Skeletal muscle satellite cell (primary cell): ENCODE data around the gene PCDHGA12.
"Not testable (repeated sequence)": the region's sequence is repeated elsewhere in the genome, so short reads cannot be mapped to it uniquely, and the experiment has no call there.

Source experiments
- H3K27me3 ChIP-seq: 2 replicates; pipeline ENCODE4 v1.7.0; 2013; ENCODE audit warnings: low read length; ENCODE audit not compliant: control insufficient read depth, insufficient read depth
- H3K36me3 ChIP-seq: 2 replicates; pipeline ENCODE4 v1.7.0; 2013; ENCODE audit warnings: mild to moderate bottlenecking, control low read depth, low read length; ENCODE audit not compliant: insufficient read depth
- H3K4me1 ChIP-seq: 2 replicates; pipeline ENCODE4 v1.7.0; 2013; ENCODE audit warnings: low read length; ENCODE audit not compliant: control insufficient read depth, insufficient read depth
- H3K4me2 ChIP-seq: 2 replicates; pipeline ENCODE4 v1.7.0; 2013; ENCODE audit warnings: mild to moderate bottlenecking, low read length
- H3K4me3 ChIP-seq: 2 replicates; pipeline ENCODE4 v1.7.0; 2013; ENCODE audit warnings: low read length
- H3K9ac ChIP-seq: 2 replicates; pipeline ENCODE4 v1.7.0; 2013; ENCODE audit warnings: mild to moderate bottlenecking, low read depth, low read length, moderate library complexity
- H3K9me3 ChIP-seq: replicated peaks from 2 replicates; pipeline ENCODE4 v1.7.0; 2013; ENCODE audit warnings: mild to moderate bottlenecking, control low read depth, low read length

PCDHGA12 gene

DNA sequence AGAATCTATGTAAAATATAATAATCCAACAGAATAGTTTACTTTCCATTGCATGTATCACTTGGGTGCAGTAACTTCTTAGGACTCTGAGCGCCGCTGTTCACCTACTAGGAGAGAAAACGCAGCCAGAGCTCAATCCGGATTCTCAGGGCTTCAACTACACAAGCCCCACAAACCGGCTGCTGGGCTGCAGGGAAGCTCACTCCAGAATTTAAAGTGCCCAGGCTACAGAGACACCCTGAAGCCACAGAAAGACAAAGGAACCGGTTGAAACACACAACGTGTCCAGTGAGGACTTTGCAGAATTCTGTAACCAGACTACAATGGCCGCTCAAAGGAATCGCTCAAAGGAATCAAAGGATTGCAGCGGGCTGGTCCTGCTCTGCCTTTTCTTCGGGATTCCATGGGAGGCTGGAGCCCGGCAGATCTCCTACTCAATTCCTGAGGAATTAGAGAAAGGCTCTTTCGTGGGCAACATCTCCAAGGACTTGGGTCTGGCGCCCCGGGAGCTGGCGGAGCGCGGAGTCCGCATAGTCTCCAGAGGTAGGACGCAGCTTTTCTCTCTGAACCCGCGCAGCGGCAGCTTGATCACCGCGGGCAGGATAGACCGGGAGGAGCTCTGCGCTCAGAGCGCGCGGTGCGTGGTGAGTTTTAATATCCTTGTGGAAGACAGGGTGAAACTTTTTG is 17.3 kb upstream of the PCDHGA12 start, which contains the start of gene PCDHGA10:
Gene PCDHGA10, plus strand, starts transcription at position 134 of the 686 bp plus-strand sequence. Its CDS starts 189 bp downstream, at position 323.
- H3K4me3 ChIP-seq, result peak within 1 kb of the TSS; percentile 59
- no peaks in the 10 kb centered on the region for H3K4me1 ChIP-seq
- H3K4me2 ChIP-seq, result peak within 1 kb of the TSS; percentile 71
- no peaks in the 10 kb centered on the region for H3K27me3 ChIP-seq
- H3K9me3 ChIP-seq, result peaks cover 41% of the 10 kb centered on the region
- H3K9ac ChIP-seq, result no peak within 1 kb of the TSS
- peaks cover 13% of the 10 kb centered on the region for H3K36me3 ChIP-seq

DNA sequence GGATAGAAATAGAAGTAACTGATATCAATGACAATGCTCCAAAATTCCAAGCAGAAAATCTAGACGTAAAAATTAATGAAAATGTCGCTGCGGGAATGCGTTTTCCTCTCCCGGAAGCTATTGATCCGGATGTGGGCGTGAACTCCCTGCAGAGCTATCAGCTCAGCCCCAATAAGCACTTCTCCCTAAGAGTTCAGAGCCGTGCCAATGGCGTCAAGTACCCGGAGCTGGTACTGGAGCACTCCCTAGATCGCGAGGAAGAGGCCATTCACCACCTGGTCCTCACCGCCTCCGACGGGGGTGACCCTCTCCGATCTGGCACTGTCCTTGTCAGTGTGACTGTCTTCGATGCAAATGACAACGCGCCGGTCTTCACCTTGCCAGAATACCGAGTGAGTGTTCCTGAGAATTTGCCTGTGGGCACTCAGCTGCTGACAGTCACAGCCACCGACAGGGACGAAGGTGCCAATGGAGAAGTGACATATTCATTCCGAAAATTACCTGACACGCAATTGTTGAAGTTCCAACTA is 16.7 kb upstream of the PCDHGA12 start:
- Histone ChIP-seq H3K36me3 (peaks cover 13% of the 10 kb centered on the region), H3K4me1 (no peaks in the 10 kb centered on the region), H3K4me3 (peak overlapping the region; percentile 59), H3K9me3 (peaks cover 44% of the 10 kb centered on the region), H3K9ac (no peak overlapping the region), H3K27me3 (no peaks in the 10 kb centered on the region), H3K4me2 (peak overlapping the region; percentile 71)

DNA sequence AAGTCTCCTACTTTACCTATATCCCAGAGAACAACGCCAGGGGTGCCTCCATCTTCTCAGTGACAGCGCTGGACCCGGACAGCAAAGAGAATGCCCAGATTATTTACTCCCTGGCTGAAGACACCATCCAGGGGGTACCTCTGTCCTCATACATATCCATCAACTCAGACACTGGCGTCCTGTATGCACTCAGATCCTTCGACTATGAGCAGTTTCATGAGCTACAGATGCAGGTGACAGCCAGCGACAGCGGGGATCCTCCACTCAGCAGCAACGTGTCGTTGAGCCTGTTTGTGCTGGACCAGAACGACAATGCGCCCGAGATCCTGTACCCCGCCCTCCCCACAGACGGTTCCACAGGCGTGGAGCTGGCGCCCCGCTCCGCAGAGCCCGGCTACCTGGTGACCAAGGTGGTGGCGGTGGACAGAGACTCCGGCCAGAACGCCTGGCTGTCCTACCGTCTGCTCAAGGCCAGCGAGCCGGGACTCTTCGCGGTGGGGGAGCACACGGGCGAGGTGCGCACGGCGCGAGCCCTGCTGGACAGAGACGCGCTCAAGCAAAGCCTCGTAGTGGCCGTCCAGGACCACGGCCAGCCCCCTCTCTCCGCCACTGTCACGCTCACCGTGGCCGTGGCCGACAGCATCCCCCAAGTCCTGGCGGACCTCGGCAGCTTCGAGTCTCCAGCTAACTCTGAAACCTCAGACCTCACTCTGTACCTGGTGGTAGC is 15.6 kb upstream of the PCDHGA12 start:
- H3K9ac ChIP-seq, H3K4me2 ChIP-seq, H3K4me1 ChIP-seq, H3K4me3 ChIP-seq, H3K27me3 ChIP-seq: not testable (repeated sequence)
- peaks cover 44% of the 10 kb centered on the region for H3K9me3 ChIP-seq
- peaks cover 13% of the 10 kb centered on the region for H3K36me3 ChIP-seq

DNA sequence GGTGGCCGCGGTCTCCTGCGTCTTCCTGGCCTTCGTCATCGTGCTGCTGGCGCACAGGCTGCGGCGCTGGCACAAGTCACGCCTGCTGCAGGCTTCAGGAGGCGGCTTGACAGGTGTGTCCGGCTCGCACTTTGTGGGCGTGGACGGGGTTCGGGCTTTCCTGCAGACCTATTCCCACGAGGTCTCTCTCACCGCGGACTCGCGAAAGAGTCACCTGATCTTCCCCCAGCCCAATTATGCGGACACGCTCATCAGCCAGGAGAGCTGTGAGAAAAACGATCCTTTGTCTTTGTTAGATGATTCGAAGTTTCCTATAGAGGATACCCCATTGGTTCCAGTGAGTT is 15.1 kb upstream of the PCDHGA12 start:
- not testable (repeated sequence) for H3K27me3 ChIP-seq, H3K4me3 ChIP-seq, H3K9ac ChIP-seq, H3K4me2 ChIP-seq, H3K4me1 ChIP-seq
- Histone ChIP-seq H3K36me3 (peaks cover 13% of the 10 kb centered on the region), H3K9me3 (peaks cover 42% of the 10 kb centered on the region)

DNA sequence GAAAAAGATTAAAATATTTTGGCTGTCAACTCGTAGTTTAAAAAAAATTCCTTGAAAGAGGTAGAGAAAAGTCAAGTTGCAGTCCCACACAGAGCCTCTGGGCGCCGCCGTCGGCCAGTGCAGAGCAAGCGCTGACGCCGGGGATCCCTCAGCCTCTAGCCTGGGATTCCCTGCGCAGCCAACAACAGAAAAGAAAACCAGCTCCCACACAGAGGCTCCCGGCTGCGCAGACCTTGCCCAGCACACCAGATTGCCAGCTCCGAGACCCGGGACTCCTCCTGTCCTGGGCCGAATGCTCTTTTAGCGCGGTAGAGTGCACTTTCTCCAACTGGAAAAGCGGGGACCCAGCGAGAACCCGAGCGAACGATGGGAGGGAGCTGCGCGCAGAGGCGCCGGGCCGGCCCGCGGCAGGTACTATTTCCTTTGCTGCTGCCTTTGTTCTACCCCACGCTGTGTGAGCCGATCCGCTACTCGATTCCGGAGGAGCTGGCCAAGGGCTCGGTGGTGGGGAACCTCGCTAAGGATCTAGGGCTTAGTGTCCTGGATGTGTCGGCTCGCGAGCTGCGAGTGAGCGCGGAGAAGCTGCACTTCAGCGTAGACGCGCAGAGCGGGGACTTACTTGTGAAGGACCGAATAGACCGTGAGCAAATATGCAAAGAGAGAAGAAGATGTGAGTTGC is 12.7 kb upstream of the PCDHGA12 start, which contains the start of gene PCDHGB7:
Gene PCDHGB7, plus strand, starts transcription at position 184 of the 679 bp plus-strand sequence. Its CDS starts 183 bp downstream, at position 367.
- peak within 1 kb of the TSS; percentile 64 for H3K4me2 ChIP-seq
- peaks cover 51% of the 10 kb centered on the region for H3K9me3 ChIP-seq
- H3K27me3 ChIP-seq, H3K4me1 ChIP-seq: not testable (repeated sequence)
- peaks cover 13% of the 10 kb centered on the region for H3K36me3 ChIP-seq
- H3K9ac ChIP-seq, result peak within 1 kb of the TSS; percentile 50
- peak within 1 kb of the TSS; percentile 65 for H3K4me3 ChIP-seq

DNA sequence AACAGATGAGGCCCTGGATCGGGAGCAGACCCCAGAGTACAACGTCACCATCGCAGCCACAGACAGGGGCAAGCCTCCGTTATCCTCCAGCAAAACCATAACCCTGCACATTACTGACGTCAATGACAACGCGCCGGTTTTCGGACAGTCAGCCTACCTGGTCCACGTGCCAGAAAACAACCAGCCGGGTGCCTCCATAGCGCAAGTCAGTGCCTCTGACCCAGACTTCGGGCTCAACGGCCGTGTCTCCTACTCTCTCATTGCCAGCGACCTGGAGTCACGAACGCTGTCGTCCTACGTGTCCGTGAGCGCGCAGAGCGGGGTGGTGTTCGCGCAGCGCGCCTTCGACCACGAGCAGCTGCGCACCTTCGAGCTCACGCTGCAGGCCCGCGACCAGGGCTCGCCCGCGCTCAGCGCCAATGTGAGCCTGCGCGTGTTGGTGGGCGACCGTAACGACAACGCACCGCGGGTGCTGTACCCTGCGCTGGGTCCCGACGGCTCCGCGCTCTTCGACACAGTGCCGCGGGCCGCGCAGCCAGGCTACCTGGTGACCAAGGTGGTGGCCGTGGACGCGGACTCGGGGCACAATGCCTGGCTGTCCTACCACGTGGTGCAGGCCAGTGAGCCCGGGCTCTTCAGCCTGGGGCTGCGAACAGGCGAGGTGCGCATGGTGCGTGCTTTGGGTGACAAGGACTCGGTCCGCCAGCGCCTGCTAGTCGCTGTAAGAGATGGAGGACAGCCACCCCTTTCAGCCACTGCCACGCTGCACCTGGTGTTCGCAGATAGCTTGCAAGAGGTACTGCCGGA is 11.0 kb upstream of the PCDHGA12 start:
- Histone ChIP-seq H3K9me3 (peaks cover 44% of the 10 kb centered on the region), H3K4me2 (no peak overlapping the region), H3K4me1 (no peaks in the 10 kb centered on the region), H3K36me3 (peaks cover 3% of the 10 kb centered on the region), H3K4me3 (no peak overlapping the region), H3K9ac (no peak overlapping the region), H3K27me3 (no peaks in the 10 kb centered on the region)

DNA sequence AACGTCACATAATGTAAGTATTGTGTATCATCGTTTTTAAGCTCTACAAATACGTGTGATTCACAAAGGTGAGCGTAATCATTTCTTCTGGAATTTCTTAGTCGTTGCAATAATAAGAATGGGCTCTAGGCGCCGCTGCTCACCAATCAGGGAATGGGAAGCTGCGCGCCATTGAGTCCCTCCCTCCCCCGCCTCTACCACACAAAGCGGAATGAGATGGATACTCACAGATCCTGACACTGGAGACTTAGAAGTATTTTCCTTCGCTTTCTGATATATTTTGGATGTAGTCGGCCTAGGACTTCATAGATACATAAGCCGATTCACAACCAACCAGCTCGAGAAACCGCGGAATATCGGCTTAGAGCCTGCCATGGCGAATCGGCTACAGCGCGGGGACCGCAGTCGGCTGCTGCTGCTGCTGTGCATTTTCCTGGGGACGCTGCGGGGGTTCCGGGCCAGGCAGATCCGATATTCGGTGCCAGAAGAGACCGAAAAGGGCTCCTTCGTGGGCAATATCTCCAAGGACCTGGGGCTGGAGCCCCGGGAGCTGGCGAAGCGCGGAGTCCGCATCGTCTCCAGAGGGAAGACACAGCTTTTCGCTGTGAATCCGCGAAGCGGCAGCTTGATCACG is 9.3 kb upstream of the PCDHGA12 start, which contains the start of gene PCDHGA11:
Gene PCDHGA11, plus strand, starts transcription at position 197 of the 634 bp plus-strand sequence. Its CDS starts 177 bp downstream, at position 374.
- Histone ChIP-seq H3K9me3 (peaks cover 40% of the 10 kb centered on the region), H3K36me3 (no peaks in the 10 kb centered on the region), H3K4me3 (peak within 1 kb of the TSS; percentile 61), H3K9ac (peak within 1 kb of the TSS; percentile 25), H3K4me1 (no peaks in the 10 kb centered on the region), H3K27me3 (no peaks in the 10 kb centered on the region), H3K4me2 (peak within 1 kb of the TSS; percentile 68)

DNA sequence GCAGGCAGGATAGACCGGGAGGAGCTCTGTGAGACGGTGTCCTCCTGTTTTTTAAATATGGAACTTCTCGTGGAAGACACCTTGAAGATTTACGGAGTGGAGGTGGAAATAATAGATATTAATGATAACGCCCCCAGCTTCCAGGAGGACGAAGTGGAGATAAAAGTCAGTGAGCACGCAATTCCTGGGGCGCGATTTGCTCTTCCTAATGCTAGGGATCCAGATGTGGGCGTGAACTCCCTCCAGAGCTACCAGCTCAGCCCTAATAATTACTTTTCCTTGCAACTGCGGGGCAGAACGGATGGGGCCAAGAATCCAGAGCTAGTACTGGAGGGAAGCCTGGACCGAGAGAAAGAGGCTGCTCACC is 8.8 kb upstream of the PCDHGA12 start:
- H3K36me3 ChIP-seq, result no peaks in the 10 kb centered on the region
- H3K4me3 ChIP-seq, result peak overlapping the region; percentile 61
- H3K4me2 ChIP-seq, result peak overlapping the region; percentile 68
- no peaks in the 10 kb centered on the region for H3K27me3 ChIP-seq
- no peaks in the 10 kb centered on the region for H3K4me1 ChIP-seq
- H3K9ac ChIP-seq, result peak overlapping the region; percentile 25
- H3K9me3 ChIP-seq, result peaks cover 40% of the 10 kb centered on the region

DNA sequence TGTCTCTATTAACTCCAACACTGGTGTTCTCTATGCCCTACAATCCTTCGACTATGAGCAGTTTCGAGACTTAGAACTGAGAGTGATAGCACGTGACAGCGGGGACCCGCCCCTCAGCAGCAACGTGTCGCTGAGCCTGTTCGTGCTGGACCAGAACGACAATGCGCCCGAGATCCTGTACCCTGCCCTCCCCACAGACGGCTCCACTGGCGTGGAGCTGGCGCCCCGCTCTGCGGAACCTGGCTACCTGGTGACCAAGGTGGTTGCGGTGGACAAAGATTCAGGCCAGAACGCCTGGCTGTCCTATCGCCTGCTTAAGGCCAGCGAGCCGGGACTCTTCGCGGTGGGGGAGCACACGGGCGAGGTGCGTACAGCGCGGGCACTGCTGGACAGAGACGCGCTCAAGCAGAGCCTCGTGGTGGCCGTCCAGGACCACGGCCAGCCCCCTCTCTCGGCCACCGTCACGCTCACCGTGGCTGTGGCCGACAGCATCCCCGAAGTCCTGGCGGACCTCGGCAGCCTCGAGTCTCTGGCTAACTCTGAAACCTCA is 7.5 kb upstream of the PCDHGA12 start:
- peaks cover 53% of the 10 kb centered on the region for H3K9me3 ChIP-seq
- no peaks in the 10 kb centered on the region for H3K27me3 ChIP-seq
- H3K36me3 ChIP-seq, result no peaks in the 10 kb centered on the region
- H3K4me2 ChIP-seq, result no peak overlapping the region
- no peak overlapping the region for H3K9ac ChIP-seq
- H3K4me3 ChIP-seq, result no peak overlapping the region
- H3K4me1 ChIP-seq, result no peaks in the 10 kb centered on the region

DNA sequence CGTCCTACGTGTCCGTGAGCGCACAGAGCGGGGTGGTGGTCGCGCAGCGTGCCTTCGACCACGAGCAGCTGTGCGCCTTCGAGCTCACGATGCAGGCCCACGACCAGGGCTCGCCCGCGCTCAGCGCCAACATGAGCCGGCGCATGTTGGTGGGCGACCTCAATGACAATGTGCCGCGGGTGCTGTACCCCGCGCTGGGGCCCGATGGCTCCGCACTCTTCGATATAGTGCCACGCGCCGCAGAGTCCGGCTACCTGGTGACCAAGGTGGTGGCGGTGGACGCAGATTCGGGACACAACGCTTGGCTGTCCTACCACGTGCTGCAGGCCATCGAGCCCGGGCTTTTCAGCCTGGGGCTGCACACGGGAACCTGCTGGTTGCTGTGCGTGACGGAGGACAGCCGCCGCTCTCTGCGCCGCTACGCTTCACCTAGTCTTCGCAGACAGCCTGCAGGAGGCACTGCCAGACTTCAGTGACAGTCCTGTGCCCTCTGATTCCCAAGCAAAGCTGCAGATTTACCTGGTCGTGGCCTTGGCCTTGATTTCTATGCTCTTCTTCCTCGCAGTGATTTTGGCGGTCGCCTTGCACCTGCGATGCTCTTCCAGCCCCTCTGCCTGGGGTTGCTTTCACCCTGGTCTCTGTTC is 2.4 kb upstream of the PCDHGA12 start:
- Histone ChIP-seq H3K4me3 (no peak overlapping the region), H3K9ac (no peak overlapping the region), H3K27me3 (no peaks in the 10 kb centered on the region), H3K36me3 (peaks cover 3% of the 10 kb centered on the region), H3K4me2 (no peak overlapping the region), H3K9me3 (peaks cover 40% of the 10 kb centered on the region), H3K4me1 (no peaks in the 10 kb centered on the region)
